ENCODE results near the gene NCKAP1. TPM values are rescaled to one million over a fixed set of nuclear protein-coding genes. Genes with fewer than 3 reads are reported as not detected.

Gene NCKAP1
- total RNA-seq, 1 experiment from 2014 or later, result 173 TPM

GRCh38 chr2:183024339-183025095 lies 13.7 kb downstream of the NCKAP1 start (continued):
- TF ChIP-seq IRF2 (CRISPR knock-in tag; IDR thresholded peaks at IDR 0.05; ENCODE audit: borderline replicate concordance, low read depth), result no peak
- TF ChIP-seq ZBTB43 (CRISPR knock-in tag; IDR thresholded peaks at IDR 0.05), result no peak
- no peak for TF ChIP-seq ZNF532 (CRISPR knock-in tag; IDR thresholded peaks at IDR 0.05; ENCODE audit: borderline replicate concordance)
- TF ChIP-seq SP1 (CRISPR knock-in tag; conservative IDR thresholded peaks at IDR 0.05), result no peak
- no peak for TF ChIP-seq GABPB1 (CRISPR knock-in tag; IDR thresholded peaks at IDR 0.05)
- no peak for TF ChIP-seq TEAD4 (CRISPR knock-in tag; IDR thresholded peaks at IDR 0.05)
- TF ChIP-seq AR (CRISPR knock-in tag; IDR thresholded peaks at IDR 0.05), result no peak
- no peak for TF ChIP-seq ZMAT4 (CRISPR knock-in tag; IDR thresholded peaks at IDR 0.05)
- TF ChIP-seq FOXK1 (CRISPR knock-in tag; IDR thresholded peaks at IDR 0.05), result no peak
- TF ChIP-seq RORB (CRISPR knock-in tag; IDR thresholded peaks at IDR 0.05), result no peak

- DNase-seq (ENCODE audit: low spot score) (no peak), ATAC-seq (no peak)
- Mint-ChIP-seq H3K9me3 (peaks cover 4% of the 10 kb centered on the region), H3K4me3 (no peak overlapping the region), H3K27me3 (ENCODE audit: low read depth) (no peaks in the 10 kb centered on the region), H3K4me1 (peaks cover 15% of the 10 kb centered on the region), H3K27ac (no peak overlapping the region), H3K36me3 (peaks cover 47% of the 10 kb centered on the region)
- TF ChIP-seq SMAD4 (CRISPR knock-in tag; IDR thresholded peaks at IDR 0.05), result no peak
- TF ChIP-seq RELA (CRISPR knock-in tag; IDR thresholded peaks at IDR 0.05; ENCODE audit: borderline replicate concordance), result no peak
- no peak for TF ChIP-seq ZNF532 (CRISPR knock-in tag; IDR thresholded peaks at IDR 0.05; ENCODE audit: borderline replicate concordance)
- no peak for TF ChIP-seq E2F1 (CRISPR knock-in tag; IDR thresholded peaks at IDR 0.05)
- TF ChIP-seq IRF2 (CRISPR knock-in tag; IDR thresholded peaks at IDR 0.05; ENCODE audit: borderline replicate concordance, low read depth), result no peak
- no peak for TF ChIP-seq CDX4 (CRISPR knock-in tag; IDR thresholded peaks at IDR 0.05; ENCODE audit: borderline replicate concordance)
- POLR2A ChIA-PET, result no interaction called here
- CTCF ChIA-PET, result no interaction called here
These were observed 15.5 kb downstream of the NCKAP1 start for GRCh38 chr2:183022711-183023110.

All from WTC11 (cell line).